H1 (cell line): ENCODE data around the gene FAM186B. TPM values are rescaled to one million over a fixed set of nuclear protein-coding genes. Genes with fewer than 3 reads are reported as not detected.

Experiments
- ASH2L ChIP-seq: fragments of 200-600, 300-600 bp; sonication (generic); IDR thresholded peaks from one replicate; pipeline ENCODE4 v1.7.1; 2017; ENCODE audit warnings: low read length
- CHD7 ChIP-seq: fragments of 300-600 bp; sonication (generic); IDR thresholded peaks from 2 replicates; pipeline ENCODE4 v1.7.1; 2012; ENCODE audit warnings: low read length, moderate library complexity, mild to moderate bottlenecking, inconsistent platforms; ENCODE audit not compliant: insufficient replicate concordance
- CTBP2 ChIP-seq: IDR thresholded peaks from 2 replicates; pipeline ENCODE4 v1.7.0; 2011; ENCODE audit warnings: borderline replicate concordance, mild to moderate bottlenecking, moderate library complexity, mixed read lengths, low read length; ENCODE audit not compliant: insufficient read depth, insufficient read length
- E2F6 ChIP-seq: IDR thresholded peaks from 2 replicates; pipeline ENCODE4 v1.6.1; 2012; ENCODE audit warnings: inconsistent platforms
- EGR1 ChIP-seq: IDR thresholded peaks from 2 replicates; pipeline ENCODE4 v1.6.1; 2011; ENCODE audit warnings: low read depth, low read length, borderline replicate concordance
- HDAC6 ChIP-seq: IDR thresholded peaks from one replicate; pipeline ENCODE4 v1.7.1; 2012; ENCODE audit warnings: low read depth, mild to moderate bottlenecking, inconsistent platforms, low read length, moderate library complexity
- PHF8 ChIP-seq: fragments of 200-600 bp; sonication (generic); conservative IDR thresholded peaks from 2 replicates; pipeline ENCODE4 v1.7.1; 2012; ENCODE audit warnings: low read depth, mild to moderate bottlenecking, inconsistent platforms, low read length, moderate library complexity
- SAP30 ChIP-seq: fragments of 300-600 bp; sonication (generic); IDR thresholded peaks from 2 replicates; pipeline ENCODE4 v1.7.1; 2012; ENCODE audit warnings: low read length, moderate library complexity, mild to moderate bottlenecking, inconsistent platforms; ENCODE audit not compliant: insufficient read depth, insufficient replicate concordance
- polyA plus RNA-seq, 7 experiments: library from polyadenylated mRNA; depleted of rRNA in 3 of 7; stranded (reverse) in 5 of 7; unstranded in 2 of 7; fragments of >200 nt in 5 of 7; fragments of 200-250 nt in 2 of 7; gene quantifications; 1 replicate in 5 of 7; 2 replicates in 1 of 7; 4 replicates in 1 of 7; pipeline versions ENCODE4 v1.2.1 to v1.2.3, GENCODE V29; 2011 to 2013; ENCODE audit warnings: missing spikeins in 2 of 7, mixed read lengths in 2 of 7
- total RNA-seq: library from RNA; stranded (reverse); fragmentation: NEBNext Ultra II Directional; extraction: Animal tissue kit (Norgen Biotek cat#: 25700); gene quantifications from 2 replicates; pipeline ENCODE4 v1.2.1, GENCODE V29; 2021

The FAM186B gene
- total and polyA plus RNA-seq, 2 of the 8 experiments (the other 6 are each of a cell fraction or from before 2014, with no cell fraction given): 0.12 to 0.73 TPM

GRCh38 chr12:49635036-49635435, 29.6 kb upstream of the FAM186B start (continued):
- TF ChIP-seq CHD7 (no peak), CTBP2 (no peak), EGR1 (no peak), PHF8 (no peak), ASH2L (no peak), E2F6 (no peak), SAP30 (no peak), HDAC6 (no peak)
